HG02840 (cell line): ENCODE measurements around the gene ACTL10.
A peak's percentile ranks its signal among the peaks of the same experiment; 100 is the strongest.

Experiments used
- ATAC-seq: cut with Tn5 transposase; IDR thresholded peaks from one replicate; pipeline ENCODE4 v1.9.1; 2021; ENCODE audit warnings: mild to moderate bottlenecking, moderate library complexity, moderate number of reproducible peaks; ENCODE audit not compliant: unreplicated experiment, low FRiP score

The ACTL10 gene

GRCh38 chr20:33662172-33662571 is 4.6 kb upstream of the ACTL10 start, which contains the start of gene C20orf144:
Gene C20orf144 (plus strand): TSS chr20:33662327. CDS start chr20:33662346, 19 bp downstream.
- ATAC-seq, result no peak

DNA sequence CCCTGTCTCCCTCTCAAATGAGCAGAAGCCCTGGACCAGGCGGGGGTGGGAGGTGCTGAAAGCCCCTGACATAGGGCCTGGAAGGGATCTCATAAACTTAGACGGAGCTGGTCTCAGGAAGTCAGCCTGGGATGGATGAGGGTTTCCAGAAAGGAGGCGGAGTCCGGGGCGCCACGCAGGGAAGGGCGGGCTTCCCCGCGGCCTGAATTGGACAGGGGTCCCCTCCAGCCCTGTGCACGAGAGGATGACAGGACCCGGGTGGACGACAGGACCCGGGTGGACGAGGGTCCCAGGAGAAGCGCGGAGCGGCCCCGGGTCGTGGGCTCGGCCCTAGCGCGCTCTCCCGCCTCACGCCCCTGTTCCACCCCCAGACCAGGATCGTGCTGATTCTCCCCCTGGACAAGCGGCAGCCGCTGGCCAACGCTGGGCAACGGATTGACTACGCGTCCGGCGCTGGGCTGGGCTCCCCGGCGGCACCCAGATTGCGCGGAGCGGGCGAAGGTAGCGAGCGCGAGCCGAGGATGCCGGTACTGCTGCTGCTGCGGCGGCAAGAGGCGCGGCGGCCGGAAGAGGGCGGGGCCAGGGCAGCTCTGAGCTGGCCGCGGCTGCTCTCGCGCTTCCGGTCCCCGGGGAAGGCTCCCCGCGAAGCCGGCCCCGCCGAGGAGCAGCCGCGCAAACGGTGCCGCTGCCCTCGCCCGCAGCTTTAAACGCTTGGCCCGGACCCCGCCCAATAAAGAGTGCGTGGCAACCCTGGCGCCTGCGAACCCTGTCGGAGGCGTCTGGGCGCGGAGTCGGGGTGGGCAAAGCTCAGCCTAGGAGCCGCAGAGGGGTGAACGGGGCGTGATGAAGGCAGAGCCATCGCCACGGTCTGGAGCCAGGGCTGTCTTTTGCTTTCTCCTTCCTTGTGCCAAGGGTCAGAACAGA is 3.3 kb upstream of the ACTL10 start:
- no peak for ATAC-seq

DNA sequence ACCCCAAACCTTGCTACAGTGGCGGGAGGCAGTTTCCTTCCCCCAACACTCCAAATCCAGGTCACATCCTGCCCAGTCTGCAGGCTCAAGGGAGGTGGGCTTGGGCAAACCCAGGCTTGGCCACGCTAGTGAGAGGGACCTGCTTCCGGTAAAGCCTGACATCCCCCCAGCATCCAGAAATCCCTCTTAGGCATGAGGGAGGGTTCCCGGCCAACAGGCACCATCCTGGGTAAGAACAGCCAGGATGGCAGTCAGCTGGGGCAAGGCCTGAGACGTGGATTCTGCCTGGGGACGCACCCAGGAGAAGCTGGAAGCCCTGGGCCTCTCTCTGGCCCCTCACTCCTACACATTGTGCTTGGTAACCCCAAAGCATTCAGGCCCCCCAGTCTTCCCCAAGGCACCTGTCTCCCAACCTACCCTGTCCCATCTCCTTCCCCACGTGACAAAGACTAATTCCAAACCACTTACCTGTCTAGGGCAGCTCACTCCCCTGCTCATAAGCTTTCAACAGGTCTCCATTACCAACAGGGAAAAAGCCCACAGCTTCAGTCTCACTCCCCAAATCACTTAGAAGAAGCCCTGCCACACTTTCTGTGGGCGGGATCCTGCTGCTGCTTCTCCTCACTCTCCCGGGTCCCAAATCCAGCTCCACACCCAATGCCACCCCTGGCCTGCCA is 2.5 kb upstream of the ACTL10 start:
- no peak for ATAC-seq

GRCh38 chr20:33664762-33665144 is 2.0 kb upstream of the ACTL10 start:
- ATAC-seq, result no peak

DNA sequence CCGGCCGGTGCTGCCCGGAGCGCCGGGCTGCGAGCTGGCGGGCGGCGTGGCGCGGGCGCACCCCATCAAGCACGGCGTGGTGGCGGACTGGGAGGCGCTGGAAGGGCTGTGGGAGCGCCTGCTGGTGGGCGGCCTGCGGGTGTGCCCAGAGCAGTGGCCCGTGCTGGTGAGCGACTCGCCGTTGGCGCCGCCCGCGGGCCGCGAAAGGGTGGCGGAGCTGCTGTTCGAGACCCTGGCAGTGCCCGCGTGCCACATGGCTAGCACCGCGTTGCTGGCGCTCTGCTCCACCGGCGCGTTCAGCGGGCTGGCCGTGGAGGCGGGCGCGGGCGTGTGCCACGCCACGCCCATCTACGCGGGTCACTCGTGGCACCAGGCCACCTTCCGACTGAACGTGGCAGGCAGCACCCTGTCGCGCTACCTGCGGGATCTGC is 517 bp downstream of the ACTL10 start:
- peak; percentile 13 for ATAC-seq

DNA sequence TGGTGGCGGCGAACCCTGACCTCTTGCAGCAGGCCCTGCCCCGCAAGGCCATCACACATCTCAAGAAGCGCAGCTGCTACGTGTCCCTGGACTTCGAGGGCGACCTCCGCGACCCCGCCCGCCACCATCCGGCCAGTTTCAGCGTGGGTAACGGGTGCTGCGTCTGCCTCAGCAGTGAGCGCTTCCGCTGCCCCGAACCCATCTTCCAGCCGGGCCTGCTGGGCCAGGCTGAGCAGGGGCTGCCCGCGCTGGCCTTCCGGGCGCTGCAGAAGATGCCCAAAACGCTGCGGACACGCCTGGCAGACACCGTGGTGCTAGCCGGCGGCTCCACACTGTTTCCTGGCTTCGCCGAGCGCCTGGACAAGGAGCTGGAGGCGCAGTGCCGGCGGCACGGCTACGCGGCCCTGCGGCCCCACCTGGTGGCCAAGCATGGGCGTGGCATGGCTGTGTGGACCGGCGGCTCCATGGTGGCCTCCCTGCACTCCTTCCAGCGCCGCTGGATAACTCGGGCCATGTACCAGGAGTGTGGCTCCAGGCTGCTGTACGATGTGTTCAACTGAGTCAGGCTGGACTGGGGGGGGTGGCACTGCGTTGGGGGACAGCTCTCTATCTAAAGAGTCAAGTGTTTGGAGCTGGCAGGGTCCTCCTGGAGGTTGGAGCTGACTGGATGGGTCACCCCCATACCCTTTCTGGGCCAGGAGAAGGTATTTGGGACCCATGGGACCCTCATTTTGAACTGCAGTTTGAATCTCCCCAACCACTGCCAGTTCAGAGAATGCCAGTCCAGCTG is 1.1 kb downstream of the ACTL10 start:
- ATAC-seq, result peak; percentile 30

GRCh38 chr20:33668466-33669155 is 1.9 kb downstream of the ACTL10 start:
- no peak for ATAC-seq

- no peak for ATAC-seq
Observed at GRCh38 chr20:33669224-33669623, 2.5 kb downstream of the ACTL10 start.

GRCh38 chr20:33669873-33670640 is 3.3 kb downstream of the ACTL10 start:
- no peak for ATAC-seq

- no peak for ATAC-seq
Observed at GRCh38 chr20:33670715-33671499, 4.2 kb downstream of the ACTL10 start.

DNA sequence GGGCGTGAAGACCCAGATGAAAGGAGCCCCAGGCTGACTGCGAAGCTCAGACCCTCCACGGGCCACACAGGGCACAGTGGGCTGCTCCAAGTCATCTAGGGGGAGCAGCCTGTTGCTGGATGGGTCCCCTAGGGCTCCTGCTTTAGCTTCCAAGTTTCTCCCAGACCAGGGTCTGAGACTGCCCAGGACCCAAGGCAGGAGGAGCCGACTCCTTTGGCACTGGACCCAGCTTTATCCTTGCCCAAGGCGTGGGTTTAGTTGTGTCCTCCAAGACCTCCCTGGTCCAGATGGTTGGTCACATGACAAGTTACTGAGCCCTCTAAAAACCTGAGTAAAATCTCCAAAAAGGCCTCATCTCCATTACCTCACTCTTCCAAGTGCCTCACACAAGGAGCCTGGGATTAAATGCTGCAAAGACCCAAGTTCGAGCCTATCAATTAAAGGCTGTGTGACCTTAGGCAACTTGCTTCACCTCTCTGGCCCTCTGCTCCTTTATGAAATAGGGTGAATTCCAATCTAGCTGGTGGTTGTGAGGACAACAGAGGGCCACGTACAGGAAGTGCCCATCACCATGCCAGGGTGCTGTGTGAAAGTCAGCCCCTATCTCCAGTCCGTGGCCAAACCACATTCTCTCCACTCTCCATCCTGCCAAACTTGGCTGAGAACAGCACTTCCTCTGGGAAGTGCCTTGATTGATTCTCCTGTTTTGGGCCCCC is 5.0 kb downstream of the ACTL10 start:
- ATAC-seq, result no peak

GRCh38 chr20:33672426-33673113 is 5.8 kb downstream of the ACTL10 start:
- no peak for ATAC-seq

DNA sequence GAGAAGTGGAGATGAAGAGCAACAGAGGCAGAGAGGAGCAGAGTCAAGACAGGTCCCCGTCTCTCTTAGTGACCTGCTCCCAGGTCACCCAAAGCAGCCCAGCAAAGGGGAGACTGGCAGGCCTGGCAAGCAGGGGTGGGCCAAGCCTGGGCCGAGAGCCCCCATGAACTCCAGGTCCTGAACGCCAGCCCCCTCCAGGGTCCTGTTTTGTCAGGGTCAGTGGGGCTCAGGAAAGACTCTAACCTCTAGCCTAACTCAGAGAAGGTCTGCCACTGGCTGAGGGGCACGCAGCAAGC is 6.3 kb downstream of the ACTL10 start:
- no peak for ATAC-seq

DNA sequence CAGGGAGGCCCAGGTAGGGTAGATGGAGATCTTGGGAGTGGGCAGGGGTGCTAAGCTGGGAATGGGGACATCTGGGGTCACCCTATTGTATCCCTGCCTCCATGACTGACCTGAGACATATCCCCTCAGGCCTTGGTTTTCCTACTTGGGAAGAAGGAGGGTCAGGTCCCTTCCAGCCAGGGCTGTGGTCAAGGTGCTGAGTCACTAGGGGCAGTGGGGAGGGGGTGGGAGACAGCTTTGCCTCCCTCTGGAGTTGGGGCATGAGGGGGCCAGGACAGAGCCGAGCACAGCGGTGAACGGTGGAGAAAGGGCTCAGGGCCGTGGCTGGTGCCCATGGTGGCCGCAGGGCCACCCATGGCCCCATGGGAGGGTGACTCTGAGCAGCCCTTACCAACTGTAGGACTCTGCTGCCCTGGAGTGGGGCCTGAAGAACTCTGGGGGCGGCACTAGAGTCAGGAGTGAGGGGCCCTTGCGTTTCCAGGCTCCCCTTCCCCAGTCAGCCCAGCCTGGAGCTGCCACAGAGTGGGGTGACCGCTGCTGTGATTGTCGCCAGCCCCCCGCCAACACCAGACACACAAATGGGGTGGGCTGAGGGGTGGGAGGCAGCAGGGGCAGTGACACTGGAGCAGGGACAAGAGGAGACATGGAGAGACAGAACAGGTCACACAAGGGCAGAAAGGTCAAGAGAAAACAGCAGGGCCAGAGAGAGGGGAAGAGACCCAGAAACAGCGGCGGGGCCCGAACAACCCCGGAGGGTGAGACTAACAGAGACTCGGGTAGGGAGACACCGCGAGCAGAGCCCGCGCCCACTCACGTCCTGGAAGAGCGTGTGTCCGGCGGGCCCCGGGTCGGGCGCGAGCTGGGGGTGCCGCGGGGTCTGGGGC is 6.9 kb downstream of the ACTL10 start:
- no peak for ATAC-seq

GRCh38 chr20:33674294-33675135 is 7.8 kb downstream of the ACTL10 start, which contains the start of gene NECAB3:
Gene NECAB3 (minus strand): TSS chr20:33674428. CDS start chr20:33674352, 76 bp downstream.
- ATAC-seq, result no peak
